ENCODE measurements around the gene NLK.

The NLK gene

GRCh38 chr17:28078341-28079229 lies 36.1 kb downstream of the NLK start:
- TF ChIP-seq CTCF (IDR thresholded peaks at IDR 0.05): no peak

GRCh38 chr17:28081467-28081866 lies 39.0 kb downstream of the NLK start:
- TF ChIP-seq CTCF (IDR thresholded peaks at IDR 0.05): no peak

GRCh38 chr17:28085766-28086165 lies 43.3 kb downstream of the NLK start:
- TF ChIP-seq CTCF (IDR thresholded peaks at IDR 0.05): no peak

- no peak for TF ChIP-seq CTCF (IDR thresholded peaks at IDR 0.05)
Observed at GRCh38 chr17:28086519-28086918, 44.0 kb downstream of the NLK start.

- no peak for TF ChIP-seq CTCF (IDR thresholded peaks at IDR 0.05)
Observed at GRCh38 chr17:28087743-28088142, 45.3 kb downstream of the NLK start.

GRCh38 chr17:28090551-28090950 lies 48.1 kb downstream of the NLK start:
- no peak for TF ChIP-seq CTCF (IDR thresholded peaks at IDR 0.05)

GRCh38 chr17:28092088-28092487 lies 49.6 kb downstream of the NLK start:
- TF ChIP-seq CTCF (IDR thresholded peaks at IDR 0.05): no peak
